Heart right ventricle (tissue), 16 donors: ENCODE results near the gene KCNE3. TPM values are rescaled to one million over a fixed set of nuclear protein-coding genes. Genes with fewer than 3 reads are reported as not detected.
"Not testable (repeated sequence)": the region's sequence is repeated elsewhere in the genome, so short reads cannot be mapped to it uniquely, and the experiment has no call there.

ENCODE experiments used
- ATAC-seq, 8 donors: fragments of 200-7000 bp; cut with Tn5 transposase; one replicate each; pipeline ENCODE4 v1.9.1; 2020; ENCODE audit warnings: mild to moderate bottlenecking in 8 of 8, moderate library complexity in 8 of 8, moderate number of reproducible peaks in 1 of 8
- DNase-seq, 2 donors: peaks; one replicate each; pipeline ENCODE4 v3.0.0-alpha.2; 2020
- H3K27ac ChIP-seq, 10 donors: fragments of 200-600 bp; sonication (generic) in 2 of 10; one replicate each; pipeline versions ENCODE4 v1.5.0 to v1.8.0; 2020 to 2022; ENCODE audit warnings: mild to moderate bottlenecking in 3 of 10
- H3K27me3 ChIP-seq, 7 donors: fragments of 200-600 bp; one replicate each; pipeline ENCODE4 v1.8.0; 2021 to 2022; ENCODE audit warnings: mild to moderate bottlenecking in 2 of 7
- H3K36me3 ChIP-seq, 9 donors: fragments of 200-600 bp; sonication (generic) in 1 of 9; one replicate each; pipeline versions ENCODE4 v1.5.0 to v1.8.0; 2020 to 2022; ENCODE audit warnings: mild to moderate bottlenecking in 2 of 9
- H3K4me1 ChIP-seq, 9 donors: fragments of 200-600 bp; sonication (generic) in 1 of 9; one replicate each; pipeline versions ENCODE4 v1.5.0 to v1.8.0; 2020 to 2022; ENCODE audit warnings: mild to moderate bottlenecking in 4 of 9
- H3K4me3 ChIP-seq, 10 donors: fragments of 200-600 bp; sonication (generic) in 2 of 10; one replicate each; pipeline versions ENCODE4 v1.5.0 to v1.8.0; 2020 to 2022; ENCODE audit warnings: mild to moderate bottlenecking in 7 of 10, moderate library complexity in 2 of 10
- H3K9me3 ChIP-seq, 11 donors: fragments of 200-600 bp in 10 of 11; sonication (generic) in 2 of 11; one replicate each; pipeline versions ENCODE4 v1.5.0 to v1.8.0; 2013 to 2022; ENCODE audit warnings: mild to moderate bottlenecking in 2 of 11, control low read depth in 1 of 11, moderate library complexity in 1 of 11
- CTCF ChIP-seq, 9 donors: fragments of 200-600 bp; sonication (generic) in 2 of 9; IDR thresholded peaks; one replicate each; pipeline versions ENCODE4 v1.5.0 to v1.8.0; 2021 to 2022; ENCODE audit warnings: antibody characterized with exemption in 9 of 9, mild to moderate bottlenecking in 5 of 9, moderate library complexity in 1 of 9
- WGBS, 2 donors: extraction: QIAGEN DNeasy Blood & Tissue Kit; methylation state at CpG; one replicate each; pipeline ENCODE4 v1.1.7; 2013; ENCODE audit warnings: inconsistent platforms in 1 of 2; 5-methylcytosine and 5-hydroxymethylcytosine counted together
- intact Hi-C, 10 donors: fragments of 100-400 bp; cut with DNase I; formaldehyde crosslinking; loops; one replicate each; pipeline versions ENCODE4 v1.11.1 to v1.14.2; 2022
- polyA plus RNA-seq, 2 donors: library from polyadenylated mRNA; stranded (reverse); fragments of 200-250 nt; gene quantifications; one replicate each; pipeline ENCODE4 v1.2.3, GENCODE V29; 2013
- total RNA-seq, 10 donors: library from RNA; stranded (reverse); fragmentation: NEBNext Ultra II Directional in 3 of 10; extraction: Animal tissue kit (Norgen Biotek cat#: 25700) in 3 of 10; gene quantifications; one replicate each; pipeline versions ENCODE4 v1.2.1 to v1.2.4, GENCODE V29; 2021 to 2023
- donor health status: Arrhythmogenic right ventricular cardiomyopathy.
- donor health status: ischemic (EF 13 %, LVEDD 7.1; RV severe dilation, severe dysfunction).
- donor health status: healthy with polysubstance abuse.
- donor health status: DM: no; HTN: yes; CAD: no.
- donor health status: DM: no; HTN: no; CAD: no.
- donor health status: ischemic (EF 25% LVEDD 6.9; RV normal size, moderate dysfunction).
- donor health status: ischemic (EF 25% LVEDD 5.7; RV mildly dilated, moderate dysfunction).
- donor health status: healthy.
- donor health status: DM: yes; HTN: yes; CAD: no.
- donor health status: Ischemic cardiomyopathy.
- donor health status: ischemic (EF 35%, LVEDD 5.7; RV mildly dilated, moderate dysfunction).
- donor health status: nonischemic (EF 11% LVEDD 7.7; RV severe dilation, severe dysfunction).
- donor health status: DM: yes; HTN: yes; CAD: no.
- donor health status: PGD.
- donor health status: ischemic (EF 29% LVEDD 5.4; RV normal size, mild dysfunction).
- donor health status: nonischemic (EF 23%, LVEDD 6.1; RV moderate dilation, normal function).

The KCNE3 gene
- total and polyA plus RNA-seq, 12 donors, result 1.2 to 7.1 (median 2.6) TPM

GRCh38 chr11:74425100-74425499 lies 42.2 kb downstream of the KCNE3 start:
- Histone ChIP-seq H3K4me3 (no peak overlapping the region), H3K36me3 (no peaks in the 10 kb centered on the region), H3K4me1 (no peaks in the 10 kb centered on the region), H3K27ac (no peak overlapping the region), H3K9me3 (peaks cover 0 to 25% (median 6%) of the 10 kb centered on the region in 11 donors), H3K27me3 (no peaks in the 10 kb centered on the region)
- no peak for DNase-seq
- intact Hi-C loops, result no loop called here
- no peak for TF ChIP-seq CTCF (IDR thresholded peaks at IDR 0.05)
- no peak for ATAC-seq

GRCh38 chr11:74418509-74418895 lies 48.8 kb downstream of the KCNE3 start:
- H3K9me3 ChIP-seq, result no peaks in the 10 kb centered on the region
- H3K4me1 ChIP-seq, result peaks cover 0 to 15% (median 0%) of the 10 kb centered on the region in 9 donors
- peak overlapping the region in 4 of 10 donors; percentile 30 to 72 (median 54) for H3K27ac ChIP-seq
- no peak for DNase-seq
- no peak overlapping the region for H3K4me3 ChIP-seq
- WGBS, 2 donors, result 50 to 54% methylated on average over 1 of the region's 1 CpG
- peak in 6 of 8 donors; percentile 12 to 79 (median 72) for ATAC-seq
- no peaks in the 10 kb centered on the region for H3K36me3 ChIP-seq
- H3K27me3 ChIP-seq, result peaks cover 0 to under 1% (median 0%) of the 10 kb centered on the region in 7 donors
- TF ChIP-seq CTCF (IDR thresholded peaks at IDR 0.05), result no peak
- intact Hi-C loops, result no loop called here

- H3K4me3 ChIP-seq, result no peak overlapping the region
- H3K36me3 ChIP-seq, result no peaks in the 10 kb centered on the region
- no peak for DNase-seq
- intact Hi-C loops, result no loop called here
- peak overlapping the region in 7 of 10 donors; percentile 23 to 72 (median 45) for H3K27ac ChIP-seq
- no peak for TF ChIP-seq CTCF (IDR thresholded peaks at IDR 0.05)
- WGBS, 2 donors, result 86 to 95% methylated on average over 4 of the region's 4 CpGs
- peaks cover 0 to 5% (median 0%) of the 10 kb centered on the region in 7 donors for H3K27me3 ChIP-seq
- peaks cover 0 to 15% (median 0%) of the 10 kb centered on the region in 9 donors for H3K4me1 ChIP-seq
- ATAC-seq, result peak in 6 of 8 donors; percentile 12 to 56 (median 35)
- no peaks in the 10 kb centered on the region for H3K9me3 ChIP-seq
Measured at GRCh38 chr11:74417860-74418508, 49.4 kb downstream of the KCNE3 start.

- Histone ChIP-seq H3K27me3 (peaks cover 0 to 7% (median 0%) of the 10 kb centered on the region in 7 donors), H3K4me3 (no peak overlapping the region), H3K4me1 (peaks cover 0 to 15% (median 0%) of the 10 kb centered on the region in 9 donors), H3K27ac (peak overlapping the region in 4 of 10 donors; percentile 30 to 64 (median 42)), H3K36me3 (no peaks in the 10 kb centered on the region), H3K9me3 (no peaks in the 10 kb centered on the region)
- no peak for TF ChIP-seq CTCF (IDR thresholded peaks at IDR 0.05)
- WGBS, 2 donors, result 51 to 53% methylated on average over 1 of the region's 1 CpG
- ATAC-seq, result no peak
- no peak for DNase-seq
- intact Hi-C loops, result no loop called here
Measured at GRCh38 chr11:74417379-74417804, 50.0 kb downstream of the KCNE3 start.

GRCh38 chr11:74416974-74417373 lies 50.4 kb downstream of the KCNE3 start:
- H3K36me3 ChIP-seq, H3K4me3 ChIP-seq, H3K27me3 ChIP-seq, ATAC-seq, intact Hi-C loops, H3K27ac ChIP-seq, DNase-seq, H3K9me3 ChIP-seq: not testable (repeated sequence)
- WGBS, 2 donors, result 96 to 97% methylated on average over 1 of the region's 1 CpG
- peaks cover 0 to 15% (median 0%) of the 10 kb centered on the region in 9 donors for H3K4me1 ChIP-seq
